ENCODE results near the gene KLF7.
A peak's percentile ranks its signal among the peaks of the same experiment; 100 is the strongest.

DNA sequence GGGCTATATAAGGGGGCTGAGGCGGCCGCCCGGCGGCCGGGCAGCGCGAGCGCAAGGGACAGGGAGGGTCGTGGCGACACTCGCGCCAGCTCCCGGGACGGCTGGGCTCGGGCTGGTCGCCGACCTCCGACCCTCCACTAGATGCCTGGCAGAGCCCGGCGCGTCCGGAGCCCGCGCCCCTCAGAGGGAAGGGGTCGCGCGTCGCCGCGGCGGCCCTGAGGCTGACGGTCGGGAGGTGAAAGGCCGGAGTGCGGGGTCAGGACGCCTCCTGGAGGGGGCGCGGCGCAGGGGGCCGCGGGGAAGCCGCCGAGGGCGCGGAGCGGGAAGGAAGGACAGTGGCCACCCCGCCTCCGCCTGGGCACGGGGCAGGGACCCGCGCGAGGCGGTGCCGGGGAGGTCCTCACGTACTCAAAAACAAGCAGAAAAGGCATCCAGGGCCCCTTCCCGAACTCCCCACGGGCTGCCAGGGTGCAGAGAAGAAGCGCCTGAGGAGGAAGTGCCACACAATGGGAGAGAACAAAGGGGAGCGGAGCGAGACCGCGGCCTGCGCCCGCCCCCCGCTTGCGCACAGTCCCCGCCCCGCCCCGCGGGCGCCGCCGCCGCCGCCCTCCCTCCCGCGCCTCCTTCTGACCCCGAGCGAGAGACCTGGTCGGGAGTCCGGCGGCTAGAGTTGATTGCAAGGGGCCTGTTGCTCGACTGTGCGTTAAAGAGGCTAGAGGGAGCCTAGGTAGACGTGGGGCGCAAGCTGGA lies 776 bp upstream of the KLF7 start:
- TF ChIP-seq, protein P1, sequence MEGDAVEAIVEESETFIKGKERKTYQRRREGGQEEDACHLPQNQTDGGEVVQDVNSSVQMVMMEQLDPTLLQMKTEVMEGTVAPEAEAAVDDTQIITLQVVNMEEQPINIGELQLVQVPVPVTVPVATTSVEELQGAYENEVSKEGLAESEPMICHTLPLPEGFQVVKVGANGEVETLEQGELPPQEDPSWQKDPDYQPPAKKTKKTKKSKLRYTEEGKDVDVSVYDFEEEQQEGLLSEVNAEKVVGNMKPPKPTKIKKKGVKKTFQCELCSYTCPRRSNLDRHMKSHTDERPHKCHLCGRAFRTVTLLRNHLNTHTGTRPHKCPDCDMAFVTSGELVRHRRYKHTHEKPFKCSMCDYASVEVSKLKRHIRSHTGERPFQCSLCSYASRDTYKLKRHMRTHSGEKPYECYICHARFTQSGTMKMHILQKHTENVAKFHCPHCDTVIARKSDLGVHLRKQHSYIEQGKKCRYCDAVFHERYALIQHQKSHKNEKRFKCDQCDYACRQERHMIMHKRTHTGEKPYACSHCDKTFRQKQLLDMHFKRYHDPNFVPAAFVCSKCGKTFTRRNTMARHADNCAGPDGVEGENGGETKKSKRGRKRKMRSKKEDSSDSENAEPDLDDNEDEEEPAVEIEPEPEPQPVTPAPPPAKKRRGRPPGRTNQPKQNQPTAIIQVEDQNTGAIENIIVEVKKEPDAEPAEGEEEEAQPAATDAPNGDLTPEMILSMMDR (IDR thresholded peaks at IDR 0.05): peak in 5 of 6 experiments; percentile 31 to 58 (median 47)
- TF ChIP-seq POLR2A (IDR thresholded peaks at IDR 0.05): peak; percentile 80 to 88
